Heart left ventricle (tissue), 16 donors: Measurements from ENCODE around the gene TEX10. TPM values are rescaled to one million over a fixed set of nuclear protein-coding genes. Genes with fewer than 3 reads are reported as not detected.

Experiments used
- ATAC-seq, 4 donors: fragments of 200-7000 bp; cut with Tn5 transposase; one replicate each; pipeline ENCODE4 v1.9.1; 2020 to 2022; ENCODE audit warnings: moderate library complexity in 4 of 4, mild to moderate bottlenecking in 3 of 4, moderate number of reproducible peaks in 1 of 4
- DNase-seq, 5 donors: peaks; one replicate each; pipeline ENCODE4 v3.0.0-alpha.2; 2020
- H3K27ac ChIP-seq, 12 donors: fragments of 200-600 bp; sonication (generic) in 4 of 12; one replicate each; pipeline versions ENCODE4 v1.5.0 to v1.8.0; 2016 to 2022; ENCODE audit warnings: mild to moderate bottlenecking in 2 of 12
- H3K27me3 ChIP-seq, 9 donors: fragments of 200-600 bp; sonication (generic) in 2 of 9; one replicate each; pipeline versions ENCODE4 v1.5.1 to v1.8.0; 2016 to 2022; ENCODE audit warnings: mild to moderate bottlenecking in 3 of 9
- H3K36me3 ChIP-seq, 9 donors: fragments of 200-600 bp; sonication (generic) in 2 of 9; one replicate each; pipeline versions ENCODE4 v1.5.0 to v1.8.0; 2018 to 2022; ENCODE audit warnings: mild to moderate bottlenecking in 2 of 9
- H3K4me1 ChIP-seq, 12 donors: fragments of 200-600 bp; sonication (generic) in 4 of 12; one replicate each; pipeline versions ENCODE4 v1.5.0 to v1.8.0; 2016 to 2022; ENCODE audit warnings: mild to moderate bottlenecking in 3 of 12
- H3K4me3 ChIP-seq, 12 donors: fragments of 200-600 bp; sonication (generic) in 4 of 12; one replicate each; pipeline versions ENCODE4 v1.5.0 to v1.8.0; 2017 to 2022; ENCODE audit warnings: mild to moderate bottlenecking in 9 of 12, moderate library complexity in 4 of 12
- H3K9me3 ChIP-seq, 12 donors: fragments of 200-600 bp; sonication (generic) in 4 of 12; one replicate each; pipeline versions ENCODE4 v1.5.0 to v1.8.0; 2016 to 2022; ENCODE audit warnings: mild to moderate bottlenecking in 1 of 12
- CTCF ChIP-seq, 12 donors: fragments of 200-600 bp; sonication (generic) in 4 of 12; IDR thresholded peaks; one replicate each; pipeline versions ENCODE4 v1.5.0 to v1.8.0; 2018 to 2022; ENCODE audit warnings: antibody characterized with exemption in 12 of 12, mild to moderate bottlenecking in 5 of 12
- POLR2A ChIP-seq, 2 donors: fragments of 450-650 bp; IDR thresholded peaks; one replicate each; pipeline ENCODE4 v1.6.1; 2017; ENCODE audit warnings: antibody characterized with exemption in 2 of 2, mild to moderate bottlenecking in 2 of 2, moderate library complexity in 2 of 2
- WGBS, 4 donors: extraction: QIAGEN DNeasy Blood & Tissue Kit in 2 of 4; methylation state at CpG; one replicate each; pipeline versions ENCODE4 v1.1.5 to v1.1.7; 2013 to 2018; 5-methylcytosine and 5-hydroxymethylcytosine counted together
- intact Hi-C, 10 donors: fragments of 100-400 bp; cut with DNase I; formaldehyde crosslinking; loops; one replicate each; pipeline versions ENCODE4 v1.11.1 to v1.14.2; 2022
- polyA plus RNA-seq, 2 donors: library from polyadenylated mRNA; stranded (reverse); fragments of 200-250 nt; gene quantifications; one replicate each; pipeline ENCODE4 v1.2.3, GENCODE V29; 2013
- total RNA-seq, 9 donors: library from RNA; depleted of rRNA in 2 of 9; stranded (reverse); fragments of >200 nt in 2 of 9; fragmentation: NEBNext Ultra II Directional in 3 of 9; extraction: Animal tissue kit (Norgen Biotek cat#: 25700) in 3 of 9; gene quantifications; one replicate each; pipeline versions ENCODE4 v1.1.0 to v1.2.4, GENCODE V29; 2016 to 2023
- donor health status: ischemic (EF 13 %, LVEDD 7.1; RV severe dilation, severe dysfunction).
- donor health status: healthy with polysubstance abuse.
- donor health status: DM: no; HTN: yes; CAD: no.
- donor health status: DM: no; HTN: no; CAD: no.
- donor health status: ischemic (EF 25% LVEDD 6.9; RV normal size, moderate dysfunction).
- donor health status: ischemic (EF 25% LVEDD 5.7; RV mildly dilated, moderate dysfunction).
- donor health status: healthy.
- donor health status: DM: yes; HTN: yes; CAD: no.
- donor health status: ischemic (EF 35%, LVEDD 5.7; RV mildly dilated, moderate dysfunction).
- donor health status: nonischemic (EF 11% LVEDD 7.7; RV severe dilation, severe dysfunction).
- donor health status: DM: yes; HTN: yes; CAD: no.
- donor health status: PGD.
- donor health status: ischemic (EF 29% LVEDD 5.4; RV normal size, mild dysfunction).
- donor health status: nonischemic (EF 23%, LVEDD 6.1; RV moderate dilation, normal function).

Gene TEX10
- total and polyA plus RNA-seq, 11 donors, result 2.7 to 10.6 (median 9.1) TPM

- Histone ChIP-seq H3K27ac (no peak overlapping the region), H3K4me1 (peaks cover 0 to 7% (median 0%) of the 10 kb centered on the region in 12 donors), H3K4me3 (no peak overlapping the region), H3K9me3 (peaks cover 0 to 4% (median 0%) of the 10 kb centered on the region in 12 donors), H3K36me3 (no peaks in the 10 kb centered on the region), H3K27me3 (no peaks in the 10 kb centered on the region)
- no peak for ATAC-seq
- DNase-seq, result no peak
- no peak for TF ChIP-seq POLR2A (IDR thresholded peaks at IDR 0.05)
- intact Hi-C loops, result loop anchor here in 4 of 10 donors (10.0 kb wide), 3 partner anchors 57 to 237 kb away; partner anchors contain the start of gene MSANTD3 (in 1 of the 4)
- WGBS, 4 donors, result 56 to 70% (median 59%) methylated on average over 1 of the region's 1 CpG
These were observed 4.8 kb upstream of the TEX10 start for GRCh38 chr9:100357501-100357900.

- no peaks in the 10 kb centered on the region for H3K27me3 ChIP-seq
These were observed 2.8 kb upstream of the TEX10 start for GRCh38 chr9:100355561-100355960.

GRCh38 chr9:100354121-100354800, 1.5 kb upstream of the TEX10 start:
- H3K27me3 ChIP-seq, result no peaks in the 10 kb centered on the region
- no peak overlapping the region for H3K4me3 ChIP-seq
- no peaks in the 10 kb centered on the region for H3K36me3 ChIP-seq
- peaks cover 0 to 28% (median 12%) of the 10 kb centered on the region in 12 donors for H3K4me1 ChIP-seq
- no peak overlapping the region for H3K27ac ChIP-seq
- no peak for ATAC-seq
- TF ChIP-seq POLR2A (IDR thresholded peaks at IDR 0.05) (no peak), CTCF (IDR thresholded peaks at IDR 0.05) (no peak)
- H3K9me3 ChIP-seq, result peaks cover 0 to 4% (median 0%) of the 10 kb centered on the region in 12 donors
- WGBS, 4 donors, result 82 to 96% (median 92%) methylated on average over 2 of the region's 2 CpGs
- intact Hi-C loops, result loop anchor here in 9 of 10 donors (5.0 to 10.0 kb wide), 6 partner anchors 58 to 243 kb away; partner anchors contain the start of gene MSANTD3 (in 7 of the 9)
- no peak for DNase-seq

More at GRCh38 chr9:100355561-100355960, 2.8 kb upstream of the TEX10 start:
- 77 to 93% (median 86%) methylated on average over 2 of the region's 2 CpGs for WGBS, 4 donors
- Histone ChIP-seq H3K36me3 (no peaks in the 10 kb centered on the region), H3K4me3 (no peak overlapping the region), H3K4me1 (peaks cover 0 to 22% (median 12%) of the 10 kb centered on the region in 12 donors), H3K9me3 (peaks cover 0 to 4% (median 0%) of the 10 kb centered on the region in 12 donors), H3K27ac (no peak overlapping the region)
- DNase-seq, result no peak
- no peak for ATAC-seq
- TF ChIP-seq POLR2A (IDR thresholded peaks at IDR 0.05), result no peak
- TF ChIP-seq CTCF (IDR thresholded peaks at IDR 0.05), result no peak
- intact Hi-C loops, result loop anchor here in 4 of 10 donors (10.0 kb wide), 3 partner anchors 59 to 239 kb away; partner anchors contain the start of gene MSANTD3 (in 1 of the 4)

GRCh38 chr9:100352201-100352726, 478 bp downstream of the TEX10 start:
- Histone ChIP-seq H3K4me3 (peak overlapping the region; percentile 80 to 99 (median 96)), H3K27ac (peak overlapping the region; percentile 46 to 90 (median 82)), H3K4me1 (peaks cover 0 to 28% (median 12%) of the 10 kb centered on the region in 12 donors), H3K9me3 (no peaks in the 10 kb centered on the region), H3K27me3 (no peaks in the 10 kb centered on the region), H3K36me3 (peaks cover 0 to 5% (median 0%) of the 10 kb centered on the region in 9 donors)
- TF ChIP-seq POLR2A (IDR thresholded peaks at IDR 0.05), result no peak
- no peak for TF ChIP-seq CTCF (IDR thresholded peaks at IDR 0.05)
- 0 to 1% (median 0%) methylated on average over 19 to 43 of the region's 43 CpGs for WGBS, 4 donors
- ATAC-seq (peak; percentile 9 to 72 (median 56)), DNase-seq (peak; percentile 22 to 66 (median 42))
- intact Hi-C loops, result loop anchor here in 9 of 10 donors (2.0 to 10.0 kb wide), 7 partner anchors 59 to 245 kb away; partner anchors contain the start of gene MSANTD3 (in 7 of the 9)
